ENCODE data around the gene S100A14. TPM values are rescaled to one million over a fixed set of nuclear protein-coding genes. Genes with fewer than 3 reads are reported as not detected.

Gene S100A14
- polyA plus RNA-seq, 1 experiment: not detected

- Histone ChIP-seq H3K36me3 (ENCODE audit: control insufficient read depth, insufficient read depth, low read length) (peaks cover 11% of the 10 kb centered on the region), H3K4me3 (ENCODE audit: low read depth, low read length) (peak overlapping the region; percentile 10; the same call in 1 of the 2 replicates), H3K27me3 (ENCODE audit: control insufficient read depth, insufficient read depth, low read length) (no peaks in the 10 kb centered on the region)
- no peak for DNase-seq (ENCODE audit: low read depth)
- ChIA-PET CTCF (interaction anchor here (0.5 to 2.0 kb wide), 8 partner anchors 10 to 123 kb away, joined by 3 to 17 read pairs (median 5); partner anchors contain the start of gene S100A14), POLR2A (interaction anchor here (0.6 to 1.5 kb wide), 4 partner anchors 19 to 100 kb away, joined by 3 to 8 read pairs (median 5); partner anchors contain the start of genes S100A16 and S100A6)
- TF ChIP-seq CTCF (IDR thresholded peaks at IDR 0.05; ENCODE audit: insufficient read depth, low read depth, low read length): no peak
Measured at GRCh38 chr1:153633161-153633753, 17.1 kb upstream of the S100A14 start.

GRCh38 chr1:153631047-153632022 lies 15.2 kb upstream of the S100A14 start:
- TF ChIP-seq CTCF (IDR thresholded peaks at IDR 0.05; ENCODE audit: insufficient read depth, low read depth, low read length): no peak
- POLR2A ChIA-PET: interaction anchor here (0.5 kb wide), 1 partner anchor 97 kb away, joined by 13 read pairs; the partner anchor contains the start of gene INTS3
- Histone ChIP-seq H3K27me3 (ENCODE audit: control insufficient read depth, insufficient read depth, low read length) (no peaks in the 10 kb centered on the region), H3K36me3 (ENCODE audit: control insufficient read depth, insufficient read depth, low read length) (peaks cover under 1% of the 10 kb centered on the region), H3K4me3 (ENCODE audit: low read depth, low read length) (no peak overlapping the region)
- CTCF ChIA-PET: interaction anchor here (0.5 to 9.0 kb wide), 4 partner anchors 16 to 134 kb away, joined by 3 to 148 read pairs (median 3); partner anchors contain the start of genes NPR1, S100A14 and S100A16
- no peak for DNase-seq (ENCODE audit: low read depth)

- ChIA-PET CTCF (interaction anchor here (0.5 to 9.0 kb wide), 4 partner anchors 14 to 58 kb away, joined by 3 to 148 read pairs (median 24); partner anchors contain the start of genes S100A14 and S100A16), POLR2A (interaction anchor here (0.5 kb wide), 1 partner anchor 97 kb away, joined by 13 read pairs; the partner anchor contains the start of gene INTS3)
- no peak for TF ChIP-seq CTCF (IDR thresholded peaks at IDR 0.05; ENCODE audit: insufficient read depth, low read depth, low read length)
- no peak for DNase-seq (ENCODE audit: low read depth)
- Histone ChIP-seq H3K36me3 (ENCODE audit: control insufficient read depth, insufficient read depth, low read length) (no peaks in the 10 kb centered on the region; the same call in 1 of the 2 replicates), H3K27me3 (ENCODE audit: control insufficient read depth, insufficient read depth, low read length) (no peaks in the 10 kb centered on the region), H3K4me3 (ENCODE audit: low read depth, low read length) (no peak overlapping the region)
Measured at GRCh38 chr1:153630384-153630783, 14.3 kb upstream of the S100A14 start.

GRCh38 chr1:153629971-153630370 lies 13.8 kb upstream of the S100A14 start:
- POLR2A ChIA-PET: no interaction called here
- peaks cover 2% of the 10 kb centered on the region; the same call in 1 of the 2 replicates for H3K36me3 ChIP-seq (ENCODE audit: control insufficient read depth, insufficient read depth, low read length)
- DNase-seq (ENCODE audit: low read depth): no peak
- CTCF ChIA-PET: interaction anchor here (0.9 to 9.0 kb wide), 3 partner anchors 15 to 58 kb away, joined by 3 to 148 read pairs (median 45); partner anchors contain the start of genes S100A14 and S100A16
- no peak for TF ChIP-seq CTCF (IDR thresholded peaks at IDR 0.05; ENCODE audit: insufficient read depth, low read depth, low read length)
- H3K4me3 ChIP-seq (ENCODE audit: low read depth, low read length): no peak overlapping the region
- no peaks in the 10 kb centered on the region for H3K27me3 ChIP-seq (ENCODE audit: control insufficient read depth, insufficient read depth, low read length)

All from BJ (cell line).